ENCODE data around the gene PDE7B. TPM values are rescaled to one million over a fixed set of nuclear protein-coding genes. Genes with fewer than 3 reads are reported as not detected.

PDE7B gene
- polyA plus RNA-seq, 10 donors: 5.8 to 11.3 (median 7.7) TPM

DNA sequence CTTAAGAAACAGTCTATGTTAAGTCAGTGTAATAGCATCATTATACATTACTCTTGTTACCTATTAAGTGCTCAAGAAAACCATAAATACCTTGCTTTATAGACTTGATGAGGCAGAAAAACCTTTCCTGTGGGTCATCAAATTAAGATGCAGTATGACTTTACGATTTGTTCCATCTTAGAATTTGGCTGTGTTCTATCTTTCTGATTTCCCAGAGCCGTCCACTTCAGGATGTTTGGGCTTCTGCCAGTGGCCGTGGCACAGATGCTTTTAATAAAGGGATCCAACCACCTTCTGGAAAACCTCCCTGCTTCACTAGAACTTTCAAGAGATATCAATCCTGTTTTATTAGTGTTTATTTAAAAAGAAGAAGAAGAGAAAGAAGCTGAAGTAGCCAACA is 71.2 kb downstream of the PDE7B start:
- peak; percentile 67 to 85 (median 72) for DNase-seq

DNA sequence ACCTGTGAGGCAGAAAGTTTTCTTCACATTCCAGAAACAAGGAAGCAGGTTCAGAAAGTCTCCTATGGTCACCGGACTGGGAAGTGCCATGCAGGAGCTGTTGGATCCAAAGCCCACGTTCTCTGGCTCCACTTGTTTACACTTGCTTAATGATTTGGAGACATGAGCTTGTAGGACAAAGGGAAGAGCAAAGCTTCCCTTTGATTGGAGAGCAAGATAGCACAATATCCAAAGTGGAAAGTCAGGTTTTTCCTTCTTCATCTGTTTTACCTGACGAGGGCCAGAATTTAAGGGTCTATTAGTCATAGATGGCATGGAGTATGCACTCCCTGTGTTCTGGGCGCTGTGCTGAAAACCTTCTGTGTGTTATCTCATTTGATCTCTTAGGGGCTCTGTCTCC is 81.2 kb downstream of the PDE7B start:
- DNase-seq: no peak

- peak; percentile 52 to 82 (median 74) for DNase-seq
These were observed 84.6 kb downstream of the PDE7B start for GRCh38 chr6:135935941-135936601.

GRCh38 chr6:135936606-135937005 is 85.1 kb downstream of the PDE7B start:
- DNase-seq: peak in 2 of 3 donors; percentile 38 to 97

GRCh38 chr6:135937106-135937505 is 85.6 kb downstream of the PDE7B start:
- no peak for DNase-seq

DNA sequence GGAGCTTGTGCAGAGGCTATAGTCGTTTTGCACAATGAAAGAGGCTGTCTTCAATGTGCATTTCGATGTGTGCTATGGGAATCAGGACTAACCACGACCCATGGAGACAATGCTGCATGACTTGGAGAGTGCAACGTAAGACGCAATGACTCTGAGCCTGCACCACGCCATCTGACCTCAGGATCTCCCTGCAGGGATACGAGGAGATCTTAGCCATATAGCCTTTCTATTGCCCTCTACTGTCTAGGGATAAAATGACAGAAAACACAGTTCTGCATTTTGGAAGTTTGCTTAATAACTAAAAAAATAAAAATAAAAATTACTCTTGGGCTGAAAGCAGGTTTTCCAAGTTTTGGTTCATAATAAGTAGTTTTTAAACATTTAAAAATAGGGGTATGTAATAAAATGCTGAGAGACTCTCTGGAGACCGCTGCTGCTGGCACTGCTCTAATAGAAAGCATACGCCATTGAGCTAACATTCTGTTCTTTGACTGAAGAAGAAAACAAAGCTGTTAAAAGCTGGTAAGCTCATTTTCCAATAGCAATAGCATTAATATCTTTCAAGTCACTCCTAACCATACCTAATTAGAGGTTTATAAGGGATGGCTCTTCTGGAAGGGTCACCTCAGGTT is 87.2 kb downstream of the PDE7B start:
- DNase-seq: peak in 2 of 3 donors; percentile 57 to 76

GRCh38 chr6:135939208-135939591 is 87.7 kb downstream of the PDE7B start:
- DNase-seq: peak; percentile 44 to 91 (median 58)

DNA sequence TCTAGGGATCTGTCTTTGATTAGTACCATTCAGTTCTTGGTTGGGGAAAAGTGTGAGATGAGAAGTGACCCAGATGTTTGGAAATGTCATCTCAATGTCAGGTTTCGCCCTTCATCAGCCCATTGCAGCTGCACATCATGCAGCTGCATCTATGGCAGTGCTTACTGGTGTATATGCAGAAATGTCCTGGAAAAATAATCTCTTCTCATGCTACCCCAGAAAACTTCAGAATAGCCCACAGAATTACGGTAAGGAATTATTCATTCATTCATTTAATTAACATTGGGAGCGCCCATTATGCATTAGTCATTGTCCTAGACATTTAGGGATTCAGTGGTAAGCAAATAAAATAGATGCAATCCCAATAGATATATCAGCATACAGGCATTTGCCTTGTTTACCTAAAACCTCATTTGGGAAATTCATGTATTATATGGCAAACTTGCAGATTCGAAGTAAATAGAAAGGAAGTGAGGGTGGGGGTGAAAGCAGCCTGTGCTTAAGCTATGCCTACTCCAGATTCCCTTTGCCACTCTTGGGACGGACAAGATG is 89.2 kb downstream of the PDE7B start:
- peak in 1 of 3 donors; percentile 40 for DNase-seq

GRCh38 chr6:135941275-135942025 is 89.9 kb downstream of the PDE7B start:
- no peak for DNase-seq

DNA sequence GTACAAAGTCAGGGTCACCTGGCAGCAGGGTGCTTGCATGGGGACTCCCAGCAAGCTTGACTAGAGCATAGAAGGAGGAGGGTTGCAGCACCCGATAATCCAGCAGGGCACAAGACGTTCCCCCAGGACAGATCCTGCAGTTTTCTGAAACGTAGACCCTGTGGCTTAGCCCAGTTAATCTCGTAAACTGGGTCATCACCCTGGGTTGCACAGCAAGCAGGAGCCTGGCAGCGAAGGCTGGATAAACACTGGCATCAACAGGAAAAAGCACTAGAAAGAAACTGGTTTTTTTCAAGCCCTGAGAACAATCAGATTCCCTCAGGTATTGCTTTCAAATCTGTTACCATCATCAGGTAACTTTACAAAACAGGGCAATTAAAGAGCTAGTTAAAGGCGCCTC is 92.6 kb downstream of the PDE7B start:
- no peak for DNase-seq

- DNase-seq: no peak
These were observed 95.2 kb downstream of the PDE7B start for GRCh38 chr6:135946674-135947073.

DNA sequence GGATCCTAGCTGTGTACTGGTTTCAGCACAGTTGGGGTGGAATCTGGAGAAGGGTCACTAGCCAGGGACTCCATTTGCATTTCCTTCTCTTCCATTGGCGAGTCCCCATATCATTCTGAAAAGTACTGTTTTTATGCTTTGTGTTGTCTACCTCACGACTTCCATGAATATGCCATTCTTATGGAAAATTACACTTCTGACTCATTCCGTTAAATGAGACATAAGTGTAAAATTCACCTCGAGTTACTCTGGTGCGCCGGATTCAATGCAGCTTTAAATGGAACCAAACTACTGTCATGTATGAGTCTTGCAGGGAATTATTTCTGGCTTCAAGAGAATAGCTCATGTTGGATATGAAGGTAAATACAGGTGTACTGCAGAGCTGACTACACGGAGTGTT is 99.2 kb downstream of the PDE7B start:
- DNase-seq: no peak

DNA sequence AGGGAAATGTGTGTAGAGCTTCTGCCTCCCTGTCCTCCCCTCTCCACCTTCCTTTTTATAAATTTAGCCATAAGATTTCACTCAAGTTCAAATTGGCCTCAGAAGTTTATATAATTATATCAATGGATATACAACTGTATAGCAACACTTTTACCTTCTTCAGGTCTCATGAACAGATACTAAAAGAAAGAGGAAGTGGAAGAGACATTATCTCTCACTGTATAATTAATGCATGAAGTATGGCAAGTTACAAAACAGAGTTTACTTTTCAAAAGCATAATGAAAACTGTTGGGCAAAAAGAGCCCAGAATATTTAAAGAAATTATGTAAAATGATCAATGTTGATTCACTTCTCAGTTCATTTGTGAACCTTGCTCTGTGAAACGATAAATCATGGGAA is 99.7 kb downstream of the PDE7B start:
- DNase-seq: no peak

GRCh38 chr6:135953818-135954217 is 102.3 kb downstream of the PDE7B start:
- DNase-seq: no peak

DNA sequence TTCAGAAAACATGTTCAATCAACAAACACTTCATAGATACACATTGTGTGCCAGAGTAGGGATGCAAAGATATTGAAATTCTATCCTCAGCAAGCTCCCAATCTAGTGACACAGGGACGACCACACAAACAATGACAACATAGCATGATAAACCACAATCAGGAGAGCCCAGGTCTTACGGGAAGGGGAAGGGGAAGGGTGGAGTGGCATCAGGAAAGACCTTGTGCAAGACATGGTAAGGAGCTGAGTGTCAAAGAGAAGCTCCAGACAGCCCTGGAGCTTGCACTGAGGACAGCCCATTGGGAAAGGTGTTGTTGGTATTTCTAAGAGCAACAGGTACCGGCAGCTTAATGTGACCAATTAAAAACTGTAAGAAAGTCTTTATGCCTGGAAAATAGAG is 103.6 kb downstream of the PDE7B start:
- DNase-seq: no peak

DNA sequence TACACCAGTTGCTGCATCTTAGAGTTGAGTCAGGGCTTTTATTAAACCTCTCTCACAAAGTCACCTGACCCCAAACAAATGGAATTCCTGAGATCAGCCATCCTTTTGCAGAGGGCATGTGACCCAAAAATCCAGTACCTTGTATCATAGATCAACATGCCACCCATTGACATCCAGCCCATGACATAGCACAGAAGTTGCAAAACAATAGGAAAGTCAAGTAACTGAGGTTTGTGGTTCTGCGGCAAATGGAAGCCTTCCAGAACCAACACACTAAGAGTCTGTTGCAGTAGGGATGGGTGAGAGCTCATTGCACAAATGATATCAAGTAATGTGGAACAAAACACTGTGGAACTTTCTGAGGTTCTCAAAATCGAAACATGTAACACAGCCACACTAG is 111.2 kb downstream of the PDE7B start:
- no peak for DNase-seq

- DNase-seq: no peak
These were observed 119.2 kb downstream of the PDE7B start for GRCh38 chr6:135970750-135971149.

DNA sequence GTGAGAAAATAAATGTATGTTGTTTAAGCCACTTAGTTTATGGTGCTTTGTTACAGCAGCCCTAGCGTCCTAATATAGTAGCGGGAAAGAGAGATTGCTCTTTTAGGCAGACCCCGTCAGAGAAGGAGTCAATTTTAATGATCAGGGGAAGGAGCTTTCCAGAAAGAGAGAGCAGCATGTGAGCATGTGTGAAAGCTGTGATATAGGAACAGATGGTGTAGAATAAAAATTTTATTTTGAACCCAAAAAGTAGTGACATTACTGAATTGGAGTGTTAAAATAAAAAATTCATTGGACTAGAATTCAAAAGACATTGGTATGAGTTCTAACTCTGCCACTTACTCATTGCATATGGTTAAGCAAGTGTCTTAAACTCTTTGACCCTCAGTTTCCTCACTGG is 119.8 kb downstream of the PDE7B start:
- no peak for DNase-seq

DNA sequence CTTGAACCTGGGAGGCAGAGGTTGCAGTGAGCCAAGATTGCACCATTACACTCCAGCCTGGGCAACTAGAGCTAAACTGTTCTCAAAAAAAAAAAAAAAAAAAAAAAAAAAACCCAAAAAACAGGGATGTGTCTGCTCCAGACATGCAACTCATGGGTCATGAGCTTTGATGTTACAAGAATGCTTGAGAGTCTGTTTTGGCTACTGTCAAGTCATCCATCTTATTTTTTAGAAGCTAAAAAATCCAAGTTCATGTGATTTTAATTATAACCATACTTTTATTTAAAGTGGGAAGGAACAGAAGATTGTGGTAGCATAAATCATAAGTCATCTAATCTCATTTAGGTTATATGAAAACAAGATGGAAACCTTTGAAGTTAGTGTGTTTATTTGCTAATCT is 120.6 kb downstream of the PDE7B start:
- peak in 1 of 3 donors; percentile 13 for DNase-seq

DNA sequence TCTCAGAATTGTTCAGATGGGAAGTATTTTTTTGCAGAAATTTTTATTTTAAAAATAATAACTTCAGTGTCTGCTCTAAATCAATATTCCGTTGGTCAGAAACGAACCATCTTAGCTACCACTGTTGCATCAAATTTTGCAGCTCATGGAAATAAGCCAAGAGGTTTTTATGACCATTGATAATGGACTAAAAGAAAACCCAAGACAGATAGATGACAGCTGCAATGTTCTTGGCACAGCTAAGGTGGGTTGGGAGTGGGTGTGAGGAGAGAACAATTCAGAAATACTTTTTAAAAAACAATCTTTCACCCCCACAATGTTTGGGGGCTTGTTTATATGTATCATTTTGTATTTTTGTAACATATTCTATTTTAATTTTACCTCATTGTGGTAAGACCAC is 121.1 kb downstream of the PDE7B start:
- peak in 2 of 3 donors; percentile 13 to 29 for DNase-seq

DNA sequence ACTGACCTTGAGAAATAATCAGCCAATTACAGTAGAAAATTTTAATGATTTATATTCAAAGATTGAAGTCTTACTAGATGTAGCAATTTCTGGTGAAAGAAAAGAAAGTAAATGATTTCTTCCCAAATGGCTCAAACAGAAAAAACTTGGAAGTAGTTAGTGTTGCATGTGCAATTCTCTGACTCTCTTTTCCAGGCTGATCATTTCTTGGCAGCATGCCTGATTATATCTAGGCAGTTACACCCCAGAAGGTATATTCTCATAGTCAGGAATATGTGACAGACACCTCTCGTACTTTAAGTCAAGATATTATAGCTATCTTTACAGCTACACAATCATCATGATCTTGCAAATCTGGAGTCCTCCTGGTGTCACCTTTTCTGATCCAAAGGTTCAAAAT is 122.9 kb downstream of the PDE7B start:
- DNase-seq: peak in 1 of 3 donors; percentile 14

DNA sequence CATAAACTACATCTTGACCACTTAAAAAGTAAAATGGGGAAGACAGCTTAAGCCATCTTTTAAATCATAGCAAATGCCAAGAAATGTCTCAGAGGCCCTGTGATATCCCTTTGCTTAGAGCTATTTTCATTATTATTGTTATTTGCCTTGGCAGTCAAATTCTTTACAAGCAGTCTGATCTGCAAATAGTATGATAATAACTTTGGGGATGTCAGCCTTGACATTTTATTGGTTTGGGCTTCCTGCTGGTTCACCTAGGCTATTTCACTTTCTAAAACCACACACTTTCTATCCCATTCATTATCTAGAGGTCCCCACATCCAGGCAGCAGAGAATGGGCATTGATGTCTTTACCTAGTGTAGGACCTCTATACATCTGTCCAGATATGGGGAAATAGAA is 125.1 kb downstream of the PDE7B start:
- DNase-seq: no peak

DNA sequence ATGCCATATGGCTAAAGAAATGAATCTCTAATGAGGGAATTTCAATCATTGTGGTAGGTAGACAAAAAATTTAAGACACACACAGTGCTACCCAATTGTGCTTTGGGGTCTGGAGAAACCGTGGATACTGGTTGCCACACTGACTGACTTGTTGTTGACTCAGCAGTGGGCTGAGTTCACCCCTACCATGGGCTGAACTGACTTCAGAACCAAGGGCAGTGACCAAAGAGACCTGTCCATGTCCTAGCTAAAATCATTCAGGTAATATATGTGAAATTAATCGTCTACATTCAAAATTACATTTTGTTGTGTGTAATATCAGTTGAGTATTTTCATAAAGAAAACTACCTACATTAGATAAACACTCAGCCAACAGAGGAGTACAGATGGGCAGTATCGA is 131.6 kb downstream of the PDE7B start:
- no peak for DNase-seq
